ENCODE results near the gene CALR3. TPM values are rescaled to one million over a fixed set of nuclear protein-coding genes. Genes with fewer than 3 reads are reported as not detected.

Gene CALR3
- total and polyA plus RNA-seq, 2 of the 8 experiments (the other 6 are each of a cell fraction or from before 2014, with no cell fraction given), result 0.11 to 0.32 TPM

GRCh38 chr19:16495982-16496612 lies at the start of gene CALR3, which contains the start of gene C19orf44 (continued):
- TF ChIP-seq, protein P1, sequence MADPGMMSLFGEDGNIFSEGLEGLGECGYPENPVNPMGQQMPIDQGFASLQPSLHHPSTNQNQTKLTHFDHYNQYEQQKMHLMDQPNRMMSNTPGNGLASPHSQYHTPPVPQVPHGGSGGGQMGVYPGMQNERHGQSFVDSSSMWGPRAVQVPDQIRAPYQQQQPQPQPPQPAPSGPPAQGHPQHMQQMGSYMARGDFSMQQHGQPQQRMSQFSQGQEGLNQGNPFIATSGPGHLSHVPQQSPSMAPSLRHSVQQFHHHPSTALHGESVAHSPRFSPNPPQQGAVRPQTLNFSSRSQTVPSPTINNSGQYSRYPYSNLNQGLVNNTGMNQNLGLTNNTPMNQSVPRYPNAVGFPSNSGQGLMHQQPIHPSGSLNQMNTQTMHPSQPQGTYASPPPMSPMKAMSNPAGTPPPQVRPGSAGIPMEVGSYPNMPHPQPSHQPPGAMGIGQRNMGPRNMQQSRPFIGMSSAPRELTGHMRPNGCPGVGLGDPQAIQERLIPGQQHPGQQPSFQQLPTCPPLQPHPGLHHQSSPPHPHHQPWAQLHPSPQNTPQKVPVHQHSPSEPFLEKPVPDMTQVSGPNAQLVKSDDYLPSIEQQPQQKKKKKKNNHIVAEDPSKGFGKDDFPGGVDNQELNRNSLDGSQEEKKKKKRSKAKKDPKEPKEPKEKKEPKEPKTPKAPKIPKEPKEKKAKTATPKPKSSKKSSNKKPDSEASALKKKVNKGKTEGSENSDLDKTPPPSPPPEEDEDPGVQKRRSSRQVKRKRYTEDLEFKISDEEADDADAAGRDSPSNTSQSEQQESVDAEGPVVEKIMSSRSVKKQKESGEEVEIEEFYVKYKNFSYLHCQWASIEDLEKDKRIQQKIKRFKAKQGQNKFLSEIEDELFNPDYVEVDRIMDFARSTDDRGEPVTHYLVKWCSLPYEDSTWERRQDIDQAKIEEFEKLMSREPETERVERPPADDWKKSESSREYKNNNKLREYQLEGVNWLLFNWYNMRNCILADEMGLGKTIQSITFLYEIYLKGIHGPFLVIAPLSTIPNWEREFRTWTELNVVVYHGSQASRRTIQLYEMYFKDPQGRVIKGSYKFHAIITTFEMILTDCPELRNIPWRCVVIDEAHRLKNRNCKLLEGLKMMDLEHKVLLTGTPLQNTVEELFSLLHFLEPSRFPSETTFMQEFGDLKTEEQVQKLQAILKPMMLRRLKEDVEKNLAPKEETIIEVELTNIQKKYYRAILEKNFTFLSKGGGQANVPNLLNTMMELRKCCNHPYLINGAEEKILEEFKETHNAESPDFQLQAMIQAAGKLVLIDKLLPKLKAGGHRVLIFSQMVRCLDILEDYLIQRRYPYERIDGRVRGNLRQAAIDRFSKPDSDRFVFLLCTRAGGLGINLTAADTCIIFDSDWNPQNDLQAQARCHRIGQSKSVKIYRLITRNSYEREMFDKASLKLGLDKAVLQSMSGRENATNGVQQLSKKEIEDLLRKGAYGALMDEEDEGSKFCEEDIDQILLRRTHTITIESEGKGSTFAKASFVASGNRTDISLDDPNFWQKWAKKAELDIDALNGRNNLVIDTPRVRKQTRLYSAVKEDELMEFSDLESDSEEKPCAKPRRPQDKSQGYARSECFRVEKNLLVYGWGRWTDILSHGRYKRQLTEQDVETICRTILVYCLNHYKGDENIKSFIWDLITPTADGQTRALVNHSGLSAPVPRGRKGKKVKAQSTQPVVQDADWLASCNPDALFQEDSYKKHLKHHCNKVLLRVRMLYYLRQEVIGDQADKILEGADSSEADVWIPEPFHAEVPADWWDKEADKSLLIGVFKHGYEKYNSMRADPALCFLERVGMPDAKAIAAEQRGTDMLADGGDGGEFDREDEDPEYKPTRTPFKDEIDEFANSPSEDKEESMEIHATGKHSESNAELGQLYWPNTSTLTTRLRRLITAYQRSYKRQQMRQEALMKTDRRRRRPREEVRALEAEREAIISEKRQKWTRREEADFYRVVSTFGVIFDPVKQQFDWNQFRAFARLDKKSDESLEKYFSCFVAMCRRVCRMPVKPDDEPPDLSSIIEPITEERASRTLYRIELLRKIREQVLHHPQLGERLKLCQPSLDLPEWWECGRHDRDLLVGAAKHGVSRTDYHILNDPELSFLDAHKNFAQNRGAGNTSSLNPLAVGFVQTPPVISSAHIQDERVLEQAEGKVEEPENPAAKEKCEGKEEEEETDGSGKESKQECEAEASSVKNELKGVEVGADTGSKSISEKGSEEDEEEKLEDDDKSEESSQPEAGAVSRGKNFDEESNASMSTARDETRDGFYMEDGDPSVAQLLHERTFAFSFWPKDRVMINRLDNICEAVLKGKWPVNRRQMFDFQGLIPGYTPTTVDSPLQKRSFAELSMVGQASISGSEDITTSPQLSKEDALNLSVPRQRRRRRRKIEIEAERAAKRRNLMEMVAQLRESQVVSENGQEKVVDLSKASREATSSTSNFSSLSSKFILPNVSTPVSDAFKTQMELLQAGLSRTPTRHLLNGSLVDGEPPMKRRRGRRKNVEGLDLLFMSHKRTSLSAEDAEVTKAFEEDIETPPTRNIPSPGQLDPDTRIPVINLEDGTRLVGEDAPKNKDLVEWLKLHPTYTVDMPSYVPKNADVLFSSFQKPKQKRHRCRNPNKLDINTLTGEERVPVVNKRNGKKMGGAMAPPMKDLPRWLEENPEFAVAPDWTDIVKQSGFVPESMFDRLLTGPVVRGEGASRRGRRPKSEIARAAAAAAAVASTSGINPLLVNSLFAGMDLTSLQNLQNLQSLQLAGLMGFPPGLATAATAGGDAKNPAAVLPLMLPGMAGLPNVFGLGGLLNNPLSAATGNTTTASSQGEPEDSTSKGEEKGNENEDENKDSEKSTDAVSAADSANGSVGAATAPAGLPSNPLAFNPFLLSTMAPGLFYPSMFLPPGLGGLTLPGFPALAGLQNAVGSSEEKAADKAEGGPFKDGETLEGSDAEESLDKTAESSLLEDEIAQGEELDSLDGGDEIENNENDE (IDR thresholded peaks at IDR 0.05; ENCODE audit: insufficient replicate concordance, low read length), result no peak
- TF ChIP-seq BCL11A (IDR thresholded peaks at IDR 0.05; ENCODE audit: low read depth in 2 of 2, low read length in 2 of 2) (no peak), POLR2AphosphoS5 (IDR thresholded peaks at IDR 0.05; ENCODE audit: low read depth, low read length) (peak; percentile 78), GABPA (IDR thresholded peaks at IDR 0.05; ENCODE audit: borderline replicate concordance, insufficient read depth, low read length) (peak; percentile 55; the same call in 1 of the 2 replicates), ASH2L (IDR thresholded peaks at IDR 0.05; ENCODE audit: low read length) (peak; percentile 66), CTBP2 (IDR thresholded peaks at IDR 0.05; ENCODE audit: borderline replicate concordance, insufficient read depth, insufficient read length, low read length) (no peak), CEBPB (IDR thresholded peaks at IDR 0.05; ENCODE audit: low read depth, low read length) (no peak), KDM1A (IDR thresholded peaks at IDR 0.05; ENCODE audit: borderline replicate concordance, low read length) (no peak), EGR1 (IDR thresholded peaks at IDR 0.05; ENCODE audit: borderline replicate concordance, low read depth, low read length) (no peak)
- TF ChIP-seq, protein P2, sequence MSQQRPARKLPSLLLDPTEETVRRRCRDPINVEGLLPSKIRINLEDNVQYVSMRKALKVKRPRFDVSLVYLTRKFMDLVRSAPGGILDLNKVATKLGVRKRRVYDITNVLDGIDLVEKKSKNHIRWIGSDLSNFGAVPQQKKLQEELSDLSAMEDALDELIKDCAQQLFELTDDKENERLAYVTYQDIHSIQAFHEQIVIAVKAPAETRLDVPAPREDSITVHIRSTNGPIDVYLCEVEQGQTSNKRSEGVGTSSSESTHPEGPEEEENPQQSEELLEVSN (IDR thresholded peaks at IDR 0.05), result no peak

Data from H1 (cell line).